HG02763 (cell line): ENCODE results near the gene SARS2.
A peak's percentile ranks its signal among the peaks of the same experiment; 100 is the strongest.
"Not testable (repeated sequence)": the region's sequence is repeated elsewhere in the genome, so short reads cannot be mapped to it uniquely, and the experiment has no call there.

Experiments used
- ATAC-seq: cut with Tn5 transposase; IDR thresholded peaks from one replicate; pipeline ENCODE4 v1.9.1; 2021; ENCODE audit warnings: mild to moderate bottlenecking, moderate library complexity; ENCODE audit not compliant: unreplicated experiment

The SARS2 gene

DNA sequence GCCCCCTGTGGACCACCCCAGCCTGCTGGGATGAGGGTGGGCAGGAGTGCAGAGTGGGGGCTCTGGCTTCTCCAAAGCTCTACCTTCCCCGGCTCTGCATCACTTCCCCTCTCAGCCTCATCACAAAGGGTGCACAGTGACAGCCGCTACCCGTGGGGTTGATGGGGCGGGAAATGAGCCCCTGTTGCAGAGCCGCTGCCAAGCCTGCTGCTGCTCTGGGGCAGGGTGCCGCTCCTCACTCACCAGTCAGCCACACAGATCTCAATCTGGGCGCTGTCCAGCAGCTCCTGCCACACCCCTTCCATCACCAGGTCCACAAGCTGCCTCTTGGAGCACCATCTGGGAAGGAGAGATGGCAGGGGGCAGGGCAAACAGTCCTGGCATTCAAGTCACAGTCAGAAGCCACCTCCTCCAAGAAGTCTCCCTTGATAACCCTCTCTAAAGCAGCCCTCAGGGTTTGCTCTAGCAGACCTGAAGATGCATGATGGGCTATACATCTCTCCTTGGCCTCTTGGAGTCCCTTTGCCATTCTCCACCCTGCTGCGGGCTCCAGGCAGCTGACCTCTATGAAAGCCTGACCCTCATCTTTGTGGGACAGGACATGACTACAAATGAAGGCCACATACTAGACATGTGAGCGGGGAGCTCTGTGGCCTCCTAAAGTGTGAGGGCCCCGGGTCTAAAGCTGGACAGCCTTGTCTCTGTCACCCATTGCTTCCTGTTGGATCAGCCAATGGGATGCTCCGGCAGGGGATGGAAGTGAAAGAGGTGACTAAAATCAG, 15.9 kb upstream of the SARS2 start:
- ATAC-seq = no peak

DNA sequence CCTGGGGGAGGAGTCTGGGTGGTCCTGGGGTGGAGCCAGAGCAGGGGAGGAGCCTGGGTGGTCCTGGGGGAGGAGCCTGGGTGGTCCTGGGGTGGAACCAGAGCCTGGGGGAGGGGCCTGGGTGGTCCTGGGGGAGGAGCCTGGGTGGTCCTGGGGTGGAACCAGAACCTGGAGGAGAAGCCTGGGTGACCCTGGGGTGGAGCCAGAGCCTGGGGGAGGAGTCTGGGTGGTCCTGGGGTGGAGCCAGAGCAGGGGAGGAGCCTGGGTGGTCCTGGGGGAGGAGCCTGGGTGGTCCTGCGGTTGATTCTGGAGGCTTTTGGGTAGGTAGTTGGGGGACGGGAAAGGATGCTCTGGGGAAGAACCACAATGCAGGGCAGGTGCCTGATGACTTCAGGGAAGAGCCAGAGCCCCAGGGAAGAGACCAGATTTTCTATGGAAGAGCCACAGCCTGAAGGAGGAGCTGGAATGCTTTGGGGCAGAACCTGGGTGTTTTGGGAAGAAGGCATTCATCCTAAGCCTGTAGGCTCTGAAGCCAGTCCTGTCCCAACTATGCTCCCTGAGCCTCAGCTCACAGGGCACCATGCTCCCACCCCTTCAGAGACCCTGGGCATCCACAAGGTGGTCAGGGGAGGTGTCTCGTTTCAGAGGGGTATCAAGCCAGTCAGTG, 15.1 kb upstream of the SARS2 start:
- no peak for ATAC-seq

DNA sequence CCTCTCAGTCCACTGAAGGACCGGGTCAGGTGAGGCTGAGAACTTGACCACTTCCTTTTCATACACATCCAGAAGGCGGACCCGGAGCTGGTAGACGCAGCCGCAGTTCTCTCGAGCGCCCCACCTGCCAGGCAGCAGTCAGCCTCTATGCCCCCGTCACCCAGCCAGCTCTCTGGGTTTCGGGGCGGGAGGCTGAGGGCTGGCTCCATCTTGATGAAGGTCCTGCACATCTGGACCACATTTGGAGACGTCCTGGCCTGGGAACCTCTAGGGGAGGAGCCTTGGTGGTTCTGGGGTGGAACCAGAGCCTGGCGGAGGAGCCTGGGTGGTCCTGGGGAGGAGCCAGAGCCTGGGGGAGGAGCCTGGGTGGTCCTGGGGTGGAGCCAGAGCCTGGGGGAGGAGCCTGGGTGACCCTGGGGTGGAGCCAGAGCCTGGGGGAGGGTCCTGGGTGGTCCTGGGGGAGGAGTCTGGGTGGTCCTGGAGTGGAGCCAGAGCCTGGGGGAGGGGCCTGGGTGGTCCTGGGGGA, 14.5 kb upstream of the SARS2 start:
- no peak for ATAC-seq

DNA sequence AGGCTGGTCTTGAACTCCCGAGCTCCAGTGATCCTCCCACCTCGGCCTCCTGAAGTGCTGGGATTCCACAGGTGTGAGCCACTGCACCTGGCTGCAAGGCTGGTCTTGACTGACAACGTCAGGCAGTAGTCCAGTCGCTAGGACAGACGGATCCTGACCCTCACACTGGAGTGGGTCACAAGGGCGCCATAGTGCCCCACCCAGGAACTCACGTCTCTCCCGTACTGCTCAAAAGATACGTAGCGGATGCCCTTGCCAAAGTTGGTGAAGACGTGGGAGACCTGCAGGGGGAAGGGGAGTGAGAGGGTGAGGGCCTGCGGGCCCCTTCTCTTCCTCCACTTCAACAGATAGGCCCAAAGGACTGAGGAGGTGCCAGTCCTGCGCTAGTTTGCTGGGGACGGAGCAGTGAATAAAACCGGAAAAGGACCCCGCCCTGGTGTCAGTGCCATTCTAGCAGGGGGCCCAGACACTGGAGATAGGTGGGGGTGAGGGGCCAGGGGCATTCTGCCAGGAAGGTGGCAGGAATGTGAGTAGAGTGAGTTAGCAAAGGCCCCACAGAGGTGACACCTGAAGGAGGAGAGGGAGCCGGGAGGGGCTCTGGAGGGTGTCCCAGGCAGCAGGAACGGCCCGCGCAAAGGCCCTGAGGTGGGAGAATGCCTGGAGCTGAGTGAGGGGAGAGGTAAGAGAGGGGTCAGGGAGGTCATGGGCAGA, 12.1 kb upstream of the SARS2 start:
- ATAC-seq = no peak

DNA sequence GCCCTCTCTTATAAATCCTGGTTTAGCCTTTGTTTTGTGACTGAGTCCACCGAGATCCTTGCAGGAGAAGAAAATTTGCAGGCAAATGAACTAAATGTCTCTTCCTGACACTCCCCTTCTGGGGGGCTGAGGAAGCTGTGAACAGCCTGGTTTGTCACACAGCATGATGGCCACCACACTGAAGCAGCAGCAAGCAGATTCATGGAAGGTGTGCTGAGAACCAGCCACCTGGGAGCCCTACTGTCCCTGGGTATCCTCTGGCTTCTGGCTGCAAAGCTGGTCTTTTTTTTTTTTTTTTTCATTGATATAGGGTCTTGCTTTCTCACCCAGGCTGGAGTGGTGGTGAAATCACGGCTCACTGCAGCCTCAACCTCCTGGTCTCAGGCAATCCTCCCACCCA, 11.4 kb upstream of the SARS2 start:
- ATAC-seq = no peak

DNA sequence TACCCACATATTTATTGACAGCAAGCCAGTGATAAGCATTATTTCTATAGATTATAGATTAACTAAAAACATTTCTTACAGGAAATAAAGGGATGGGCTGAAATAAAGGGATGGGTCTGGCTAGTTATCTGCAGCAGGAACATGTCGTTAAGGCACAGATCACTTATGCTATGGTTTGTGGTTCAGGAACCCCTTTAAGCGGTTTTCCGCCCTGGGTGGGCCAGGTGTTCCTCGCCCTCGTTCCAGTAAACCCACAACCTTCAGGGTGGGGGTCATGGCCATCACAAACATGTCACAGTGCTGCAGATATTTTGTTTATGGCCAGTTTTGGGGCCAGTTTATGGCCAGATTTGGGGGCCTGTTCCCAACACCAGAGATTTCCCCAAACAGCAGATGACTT, 10.9 kb upstream of the SARS2 start:
- ATAC-seq = not testable (repeated sequence)

DNA sequence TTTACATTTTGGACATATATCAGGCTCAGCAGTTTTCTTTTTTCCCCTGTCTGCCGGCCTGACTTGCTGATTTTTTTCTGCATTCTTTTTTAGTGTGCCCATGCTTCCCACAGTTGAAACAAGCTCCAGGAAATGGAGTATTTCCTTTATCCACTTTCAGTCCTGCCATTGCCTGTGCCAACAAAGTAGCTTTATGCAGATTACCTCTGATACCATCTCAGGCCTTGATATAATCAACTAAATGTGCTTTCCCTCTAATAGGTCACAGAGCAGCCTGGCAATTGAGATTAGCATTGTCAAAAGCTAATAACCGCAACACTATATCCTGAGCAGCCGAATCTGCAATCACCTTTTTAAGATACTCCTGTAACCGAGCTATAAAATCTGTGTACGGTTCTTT, 9.4 kb upstream of the SARS2 start:
- no peak for ATAC-seq

DNA sequence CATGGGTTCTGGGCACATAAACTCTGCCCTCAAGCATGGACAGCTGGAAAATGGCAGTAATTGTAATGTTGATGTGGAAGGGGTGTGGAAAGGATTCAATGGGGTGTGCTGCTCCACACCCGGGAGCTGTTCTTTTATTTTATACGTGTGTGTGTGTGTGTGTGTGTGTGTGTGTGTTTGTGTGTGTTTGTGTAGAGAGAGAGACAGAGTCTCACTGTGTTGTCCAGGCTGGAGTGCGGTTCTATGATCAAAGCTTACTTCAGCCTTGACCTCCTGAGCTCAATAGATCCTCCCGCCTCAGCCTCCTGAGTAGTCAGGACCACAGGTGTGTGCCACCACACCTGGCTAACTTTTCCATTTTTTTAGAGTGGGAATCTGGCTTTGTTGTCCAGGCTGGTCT, 3.0 kb upstream of the SARS2 start:
- ATAC-seq = no peak

DNA sequence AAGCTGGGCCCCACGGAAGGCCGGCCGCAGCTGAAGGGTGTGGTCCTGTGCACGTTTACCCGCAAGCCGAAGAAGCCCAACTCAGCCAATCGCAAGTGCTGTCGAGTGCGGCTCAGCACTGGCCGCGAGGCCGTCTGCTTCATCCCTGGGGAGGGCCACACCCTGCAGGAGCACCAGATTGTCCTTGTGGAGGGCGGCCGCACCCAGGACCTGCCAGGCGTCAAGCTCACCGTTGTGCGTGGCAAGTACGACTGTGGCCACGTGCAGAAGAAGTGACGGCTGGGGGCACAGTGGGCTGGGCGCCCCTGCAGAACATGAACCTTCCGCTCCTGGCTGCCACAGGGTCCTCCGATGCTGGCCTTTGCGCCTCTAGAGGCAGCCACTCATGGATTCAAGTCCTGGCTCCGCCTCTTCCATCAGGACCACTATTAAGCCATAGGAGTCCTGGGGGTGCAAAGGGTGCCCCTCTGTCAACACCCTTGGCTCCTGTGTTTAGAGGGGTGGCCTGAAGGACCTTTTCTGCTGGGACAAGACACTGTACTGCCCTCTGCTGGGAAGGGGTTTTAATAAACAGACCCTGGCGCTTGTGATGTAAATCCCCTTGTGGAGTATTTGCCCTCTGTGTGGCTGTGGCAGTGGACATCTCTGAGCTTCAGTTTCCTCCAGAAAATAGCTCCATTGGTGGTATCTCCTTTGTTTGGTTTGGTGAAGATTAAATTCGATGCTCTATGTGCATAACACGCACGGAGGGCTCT, 2.0 kb upstream of the SARS2 start:
- no peak for ATAC-seq

DNA sequence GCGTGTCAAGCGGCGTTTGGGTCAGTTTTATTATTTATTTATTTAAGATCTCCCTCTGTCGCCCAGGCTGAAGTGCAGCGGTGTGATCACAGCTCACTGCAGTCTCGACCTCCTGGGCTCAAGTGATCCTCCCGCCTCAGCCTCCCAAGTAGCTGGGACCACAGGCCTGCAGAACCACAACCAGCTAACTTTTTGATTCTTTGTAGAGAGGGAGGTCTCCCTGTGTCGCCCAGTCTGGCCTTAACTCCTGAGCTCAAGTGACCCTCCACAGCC, 894 bp upstream of the SARS2 start:
- no peak for ATAC-seq

DNA sequence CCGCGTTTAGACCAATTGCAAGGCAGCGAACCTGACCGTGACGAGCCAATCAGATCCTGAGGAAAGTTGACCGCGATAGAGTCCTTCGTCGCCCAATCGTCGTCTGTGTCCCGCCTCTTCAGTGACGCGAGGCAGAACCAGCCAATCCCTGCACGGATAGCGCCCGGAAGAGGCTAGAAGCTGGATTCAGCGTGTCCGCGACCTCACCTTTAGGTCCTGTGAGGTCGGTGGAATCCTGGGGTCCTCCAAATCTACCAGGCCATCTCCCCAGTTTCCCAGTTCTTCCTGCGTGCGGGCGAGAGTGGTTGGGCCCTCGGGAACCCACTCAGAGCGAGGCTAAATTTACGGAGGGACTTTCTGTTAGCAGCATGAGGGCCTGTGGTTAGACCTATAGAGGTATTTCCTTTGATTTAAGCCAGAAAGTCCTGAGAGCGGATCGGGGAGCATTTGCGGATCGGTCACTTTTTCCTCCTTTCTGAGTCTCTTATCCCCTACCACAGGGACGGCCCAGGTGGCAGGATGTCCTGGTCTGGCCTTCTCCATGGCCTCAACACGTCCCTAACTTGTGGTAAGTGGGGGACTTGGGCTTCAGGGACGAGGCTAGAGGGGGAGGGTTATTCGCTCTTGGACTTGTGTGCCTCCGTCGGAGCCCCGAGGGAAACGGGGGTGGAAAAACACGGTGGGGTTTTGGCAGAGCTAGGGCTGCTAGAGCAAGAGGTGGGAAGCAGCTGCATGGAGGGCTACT, 385 bp upstream of the SARS2 start, which contains the start of gene MRPS12:
MRPS12 (plus strand) TSS at position 169 of the 745 bp plus-strand sequence; CDS start at position 520, 351 bp downstream.
- ATAC-seq = peak; percentile 93

DNA sequence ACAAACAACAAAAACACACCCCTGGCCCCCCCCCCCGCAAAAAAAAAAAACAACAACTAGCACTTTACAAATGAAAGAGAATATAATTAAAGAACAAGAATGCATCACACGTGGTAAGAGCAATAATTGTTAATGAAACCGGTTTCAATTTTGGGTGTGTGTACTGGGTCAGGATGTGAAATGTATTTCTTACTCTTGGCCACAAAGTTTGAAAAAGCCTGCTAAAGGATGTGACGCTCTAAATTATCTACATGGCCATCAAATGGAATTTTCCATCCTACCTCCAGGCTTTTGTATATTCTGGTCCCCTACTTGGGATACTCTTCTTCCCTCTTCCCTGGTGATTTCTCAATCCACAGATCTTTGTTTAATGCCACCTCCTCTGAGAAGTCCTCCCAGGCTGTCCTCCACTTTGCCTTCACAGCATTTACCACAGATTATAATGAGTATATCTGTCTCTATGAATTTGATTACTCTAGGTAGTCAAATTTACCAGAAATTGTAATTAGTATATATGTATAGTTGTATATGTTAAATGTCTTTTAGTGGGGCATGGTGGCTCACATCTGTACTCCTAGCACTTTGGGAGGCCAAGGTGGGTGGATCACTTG, 2.1 kb downstream of the SARS2 start:
- ATAC-seq = no peak

DNA sequence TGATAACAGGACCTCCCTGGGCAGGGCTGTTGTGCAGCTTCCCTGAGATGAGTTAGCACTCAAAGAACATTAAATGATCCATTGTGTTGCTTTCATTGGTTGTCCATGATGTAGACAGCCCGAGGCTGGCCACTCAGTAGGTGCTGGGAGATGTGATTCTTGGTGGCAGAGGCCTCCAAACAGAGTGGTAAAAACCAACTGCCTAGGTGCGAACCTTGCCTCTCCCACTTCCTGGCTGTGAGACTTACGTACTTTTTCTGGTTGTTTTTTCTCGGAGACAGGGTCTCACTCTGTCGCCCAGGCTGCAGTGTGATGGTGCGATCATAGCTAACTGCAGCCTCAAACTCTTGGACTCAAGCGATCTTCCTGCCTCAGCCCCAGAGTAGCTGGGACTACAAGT, 6.2 kb downstream of the SARS2 start:
- no peak for ATAC-seq

DNA sequence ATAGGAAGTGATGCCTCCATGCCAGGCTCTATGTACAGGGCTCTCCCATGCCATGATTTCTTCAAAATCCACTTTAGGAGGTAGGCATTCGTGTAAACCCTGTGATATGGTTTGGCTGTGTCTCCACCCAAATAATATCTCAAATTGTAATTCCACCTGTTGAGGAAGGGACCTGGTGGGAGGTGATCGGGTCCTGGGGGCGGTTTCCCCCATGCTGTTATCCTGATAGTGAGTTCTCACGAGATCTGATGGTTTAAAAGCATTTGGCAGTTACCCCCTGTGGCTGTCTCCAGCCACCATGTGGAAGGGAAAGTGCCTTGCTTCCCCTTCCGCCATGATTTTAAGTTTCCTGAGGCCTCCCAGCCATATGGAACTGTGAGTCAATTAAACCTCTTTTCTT, 8.1 kb downstream of the SARS2 start:
- no peak for ATAC-seq

DNA sequence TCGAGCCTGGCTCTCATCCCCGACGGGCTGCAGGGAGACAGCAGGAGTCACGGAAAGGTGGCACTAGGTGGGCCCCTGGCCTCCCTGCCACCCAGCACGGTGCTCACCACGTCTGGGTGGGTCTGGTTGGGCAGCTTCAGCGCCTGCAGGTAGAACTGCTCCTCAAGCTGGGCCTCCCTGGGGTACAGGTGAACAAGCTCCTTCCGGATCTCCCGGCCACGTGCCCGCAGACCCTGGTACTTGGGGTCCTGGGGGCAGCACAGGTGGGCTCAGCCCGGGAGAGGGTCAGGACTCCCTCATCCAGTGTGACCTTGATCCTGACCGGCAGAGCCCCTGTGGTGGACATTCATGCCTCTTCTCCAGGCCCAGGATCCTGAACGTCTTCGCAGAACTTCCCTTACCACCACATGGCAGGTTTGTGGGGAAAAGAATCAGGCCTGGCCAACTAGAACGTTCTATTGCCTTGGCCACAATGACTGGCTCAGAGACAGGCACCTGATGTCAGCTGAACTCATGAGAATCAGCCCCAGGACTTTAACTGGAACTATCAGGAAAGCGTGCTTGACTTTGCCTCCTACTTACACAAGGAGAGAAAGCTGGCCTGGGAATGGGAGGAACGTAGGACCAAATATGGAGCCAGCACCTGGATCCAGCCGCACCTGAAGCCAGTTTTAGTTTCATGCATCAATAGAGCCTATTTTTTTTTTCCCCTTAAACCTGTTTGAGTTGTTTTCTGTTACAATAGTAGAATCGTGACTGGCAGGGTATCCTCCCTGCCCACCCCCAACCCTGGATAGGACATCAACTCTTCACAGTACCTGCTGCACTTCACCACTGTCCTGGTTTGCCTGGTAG, 8.9 kb downstream of the SARS2 start:
- no peak for ATAC-seq

DNA sequence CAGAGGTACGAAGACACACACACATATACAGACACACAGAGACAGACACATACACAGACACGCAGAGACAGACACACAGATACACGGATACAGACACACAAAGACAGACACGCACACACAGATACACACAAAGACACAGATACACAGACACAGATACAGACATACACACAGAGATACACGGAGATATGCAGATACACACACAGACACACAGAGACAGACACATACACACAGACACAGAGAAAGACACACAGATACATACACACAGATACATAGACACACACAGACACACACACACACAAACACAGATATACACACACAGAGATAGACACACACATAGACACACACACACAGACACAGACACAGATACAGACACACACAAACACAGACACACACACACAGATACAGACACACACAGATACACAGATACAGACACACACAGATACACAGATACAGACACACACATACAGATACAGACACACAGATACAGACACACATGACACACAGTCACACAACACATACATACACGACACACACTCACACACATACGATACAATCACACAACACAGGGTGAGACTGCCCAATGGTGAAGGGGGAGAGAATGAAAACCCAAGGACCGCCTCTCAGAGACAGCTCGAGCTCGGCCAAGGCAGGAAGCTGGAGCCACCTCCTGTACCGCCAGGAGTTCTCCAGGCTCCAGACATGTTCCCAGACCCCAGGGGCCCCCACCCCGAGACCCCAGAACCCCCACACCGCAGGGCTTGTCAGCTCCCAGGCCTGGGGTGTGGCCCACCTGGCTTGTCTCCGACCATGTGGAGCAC, 9.8 kb downstream of the SARS2 start:
- no peak for ATAC-seq

DNA sequence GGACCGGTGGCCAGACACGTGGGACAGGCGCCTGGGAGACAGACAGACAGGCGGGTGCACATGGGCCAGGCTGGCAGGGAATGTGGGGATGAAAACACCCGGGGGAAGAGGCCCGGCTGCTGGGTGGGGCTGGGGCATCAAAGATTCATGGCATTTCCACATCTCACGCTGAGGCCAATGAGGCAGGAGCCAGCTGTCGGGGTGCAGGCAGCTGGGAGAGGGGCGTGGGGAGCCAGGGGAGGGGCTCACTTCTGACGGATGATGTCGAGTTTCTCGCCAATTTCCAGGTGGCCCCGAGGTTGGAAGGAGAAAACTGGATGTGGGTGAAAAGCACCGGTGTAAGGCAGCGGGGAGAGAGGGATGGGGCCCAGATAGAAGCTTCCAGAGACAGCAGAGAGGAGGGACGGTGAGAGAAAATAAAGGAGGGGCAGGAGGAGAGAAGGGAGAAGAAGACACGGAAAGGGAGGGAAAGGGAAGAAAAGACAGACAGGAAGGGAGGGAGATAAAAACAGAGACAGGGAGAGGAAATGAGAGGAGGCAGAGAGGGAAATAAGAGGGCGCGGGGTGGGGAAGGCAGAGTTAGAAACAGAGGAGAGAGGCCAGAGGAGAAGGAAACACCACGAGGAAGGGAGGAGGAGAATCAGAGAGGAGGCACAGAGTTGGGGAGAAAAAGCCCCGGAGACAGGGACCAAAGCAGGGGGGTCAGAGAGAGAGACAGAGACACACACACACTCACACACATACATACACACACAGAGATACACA, 10.5 kb downstream of the SARS2 start:
- ATAC-seq = no peak

DNA sequence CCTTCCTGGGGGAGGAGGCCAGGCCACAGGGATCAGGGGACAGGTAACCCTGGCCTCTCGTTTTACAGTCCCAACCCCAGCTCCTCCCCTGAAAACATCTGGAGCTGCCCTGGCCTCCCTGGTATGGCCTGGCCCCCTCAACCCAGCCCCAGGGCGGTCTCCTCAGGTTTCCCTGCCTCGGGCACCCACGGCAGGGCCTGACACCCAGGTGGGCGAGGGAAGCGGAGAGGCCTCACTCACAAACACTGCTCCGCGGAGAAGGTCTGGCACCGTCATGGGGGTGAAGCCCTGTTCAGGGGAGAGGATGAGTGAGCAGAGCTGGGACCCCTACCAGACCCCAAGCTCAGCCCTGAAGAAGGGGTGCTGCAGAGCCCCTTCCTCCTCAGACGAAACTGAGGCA, 12.0 kb downstream of the SARS2 start:
- no peak for ATAC-seq
